ENCODE measurements around the gene COA1.
"Not testable (repeated sequence)": the region's sequence is repeated elsewhere in the genome, so short reads cannot be mapped to it uniquely, and the experiment has no call there.

Gene COA1

DNA sequence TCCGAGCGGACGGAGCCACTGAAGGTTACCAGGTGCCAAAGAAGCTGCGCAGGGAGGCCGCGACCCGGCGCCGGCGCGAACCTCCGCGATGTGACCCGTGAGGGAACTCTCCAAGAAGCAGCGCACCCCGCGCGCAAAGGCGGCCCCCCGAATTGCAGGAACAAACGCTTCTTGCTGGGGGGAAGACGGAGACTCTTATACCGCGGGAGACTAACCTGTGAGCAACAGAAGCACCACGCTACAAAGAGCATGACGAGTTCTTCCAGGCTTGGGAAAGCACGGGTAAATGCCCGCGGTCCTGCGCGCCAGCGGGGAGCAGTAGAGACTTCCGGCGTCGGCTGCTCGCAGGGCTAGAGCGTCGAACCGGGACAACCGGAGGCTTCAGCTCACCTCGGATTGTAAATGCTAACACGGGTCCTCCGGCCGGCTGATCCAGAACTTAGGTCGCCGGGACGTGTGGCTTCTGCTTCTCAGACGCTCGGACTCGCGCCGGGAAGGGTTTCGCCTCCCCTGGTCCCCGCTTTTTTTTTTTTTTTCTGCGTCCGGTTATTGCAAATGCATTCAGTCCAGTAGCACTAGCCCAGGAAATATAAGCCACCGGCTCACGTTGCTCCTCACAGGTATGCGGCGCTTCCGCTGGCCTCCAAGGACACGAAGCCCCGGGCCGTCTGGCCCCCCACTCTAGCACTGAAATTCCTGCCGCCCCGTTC is at the start of gene COA1:
Gene COA1, minus strand, starts transcription at position 310 of the 710 bp plus-strand sequence. CDS start 80,909 bp downstream, outside the sequence.
- peak; percentile 85 for DNase-seq

GRCh38 chr7:43778293-43779044 is 49.1 kb upstream of the COA1 start:
- peak; percentile 15 for DNase-seq

- DNase-seq = not testable (repeated sequence)
These were observed 45.9 kb upstream of the COA1 start for GRCh38 chr7:43775255-43775654.

DNA sequence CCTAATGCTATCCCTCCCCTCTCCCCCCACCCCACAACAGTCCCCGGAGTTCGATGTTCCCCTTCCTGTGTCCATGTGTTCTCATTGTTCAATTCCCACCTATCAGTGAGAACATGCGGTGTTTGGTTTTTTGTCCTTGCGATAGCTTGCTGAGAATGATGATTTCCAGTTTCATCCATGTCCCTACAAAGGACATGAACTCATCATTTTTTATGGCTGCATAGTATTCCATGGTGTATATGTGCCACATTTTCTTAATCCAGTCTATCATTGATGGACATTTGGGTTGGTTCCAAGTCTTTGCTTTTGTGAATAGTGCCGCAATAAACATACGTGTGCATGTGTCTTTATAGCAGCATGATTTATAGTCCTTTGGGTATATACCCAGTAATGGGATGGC is 43.9 kb upstream of the COA1 start:
- DNase-seq = not testable (repeated sequence)

DNA sequence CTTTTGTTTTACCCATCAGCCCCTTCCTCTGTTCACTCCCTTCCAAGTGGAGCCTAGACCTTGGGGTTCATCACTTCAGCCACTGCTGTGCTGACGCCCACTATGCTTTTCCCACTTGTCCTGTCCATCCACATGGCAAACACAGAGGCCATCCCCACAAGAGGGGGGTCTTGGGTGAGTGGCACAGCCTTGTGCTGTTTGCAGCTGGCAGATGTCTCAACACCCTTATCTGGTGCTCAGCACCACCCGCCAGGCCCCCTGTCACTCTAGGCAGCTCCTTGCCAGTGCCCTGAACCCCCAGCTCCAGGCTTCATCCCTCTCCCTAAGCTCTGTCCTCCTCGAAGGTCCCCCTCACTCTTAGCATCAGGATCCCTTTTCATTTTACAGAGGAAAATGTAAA is 42.2 kb upstream of the COA1 start:
- DNase-seq = no peak

DNA sequence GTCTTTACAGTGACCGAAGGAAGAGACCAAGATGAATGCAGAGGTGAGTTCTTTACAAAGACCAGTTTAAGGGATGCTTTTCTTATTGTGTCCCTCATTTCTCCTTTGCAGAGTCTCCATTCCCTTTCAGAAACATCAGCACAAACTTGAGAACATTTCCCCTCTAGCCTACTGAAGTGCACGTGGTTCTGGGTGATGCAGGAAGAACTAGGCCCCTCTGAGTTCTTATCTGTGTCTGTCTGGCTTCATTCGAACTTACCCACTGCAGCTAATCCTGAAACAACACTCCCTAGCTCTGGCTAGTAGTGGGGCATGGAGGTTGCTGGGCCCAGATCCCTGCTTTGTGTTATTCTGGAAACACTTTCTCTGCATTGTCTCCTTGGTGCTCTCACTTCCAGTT is 41.8 kb upstream of the COA1 start:
- DNase-seq = no peak

DNA sequence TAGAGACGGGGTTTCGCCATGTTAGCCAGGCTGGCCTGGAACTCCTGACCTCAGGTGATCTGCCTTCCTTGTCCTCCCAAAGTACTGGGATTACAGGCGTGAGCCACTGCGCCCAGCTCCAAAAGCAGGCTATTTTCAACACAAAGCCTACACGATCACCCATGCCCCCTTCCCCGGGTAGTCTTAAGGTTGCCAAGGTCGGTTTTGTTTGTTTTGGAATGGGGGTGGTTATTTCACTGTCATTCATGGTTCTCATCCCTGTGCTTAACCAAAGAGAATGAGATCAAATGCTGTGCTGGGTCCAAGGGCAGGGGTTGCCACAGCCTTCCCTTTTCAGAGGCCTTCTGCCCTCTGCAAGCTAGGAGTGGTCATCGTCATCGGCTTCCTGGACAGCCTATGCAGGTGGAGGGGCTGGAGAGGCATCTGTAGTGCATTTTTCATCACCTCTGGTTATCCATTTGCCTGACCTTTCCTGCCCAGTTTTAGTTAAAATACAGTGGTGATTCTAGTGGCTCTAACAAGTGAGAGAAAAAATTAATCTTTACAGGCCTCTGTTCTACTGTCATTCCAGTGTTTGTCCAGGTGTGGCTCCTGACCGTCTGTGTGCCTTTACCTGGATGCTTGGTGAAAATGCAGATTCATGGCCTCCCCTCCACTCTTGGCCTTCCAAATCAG is 40.6 kb upstream of the COA1 start:
- DNase-seq = no peak

DNA sequence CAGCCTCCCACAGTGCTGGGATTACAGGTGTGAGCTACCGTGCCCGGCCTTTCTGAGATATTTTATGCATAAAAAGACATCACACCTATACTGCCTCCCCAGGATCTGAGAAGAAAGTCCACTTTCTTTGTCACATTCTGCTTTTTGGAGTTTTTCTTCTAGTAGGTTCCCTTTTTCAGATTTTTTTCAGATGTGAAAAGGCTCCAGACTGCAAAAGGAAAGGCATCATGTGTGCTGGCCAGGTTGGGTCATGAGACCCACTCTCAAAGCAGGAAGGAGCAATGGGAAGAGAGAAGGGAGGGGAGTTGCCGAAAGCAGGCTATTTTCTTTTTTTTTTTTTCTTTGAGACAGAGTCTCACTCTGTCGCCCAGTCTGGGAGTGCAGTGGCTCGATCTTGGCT is 40.0 kb upstream of the COA1 start:
- no peak for DNase-seq

GRCh38 chr7:43768887-43769272 is 39.6 kb upstream of the COA1 start:
- no peak for DNase-seq

DNA sequence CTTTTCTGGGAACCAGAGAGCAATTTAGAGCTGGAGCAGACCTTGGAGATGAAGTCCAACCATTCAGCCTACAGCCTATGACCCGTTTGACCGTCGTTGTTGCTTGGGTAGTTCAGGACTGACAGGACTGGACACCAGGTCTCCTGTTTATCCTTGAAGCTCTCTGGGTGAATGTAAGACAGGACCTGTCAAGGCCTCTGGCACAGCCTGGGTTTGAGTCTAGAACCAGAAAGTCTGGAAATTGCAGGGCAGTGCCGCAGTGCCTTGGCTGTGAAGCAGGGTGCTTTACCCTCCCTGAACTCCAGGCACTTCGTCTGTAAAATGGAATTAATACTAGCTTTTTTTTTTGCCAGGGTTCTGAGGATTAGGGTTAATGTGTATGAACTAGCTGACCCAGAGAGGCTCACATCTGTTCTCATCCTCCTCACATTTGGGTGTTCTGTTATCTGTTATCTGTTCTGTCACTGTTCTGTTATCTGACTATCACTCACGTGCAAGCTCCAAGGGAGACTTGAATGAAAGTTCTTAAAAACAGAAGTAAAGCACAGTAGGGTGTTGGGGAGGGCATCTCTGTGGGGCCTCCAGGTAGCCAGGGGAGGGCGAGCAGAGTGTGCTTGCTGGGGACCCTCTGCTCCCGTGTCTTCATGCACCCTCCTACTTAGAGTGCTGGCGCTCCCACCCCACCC is 39.0 kb upstream of the COA1 start:
- DNase-seq = no peak

DNA sequence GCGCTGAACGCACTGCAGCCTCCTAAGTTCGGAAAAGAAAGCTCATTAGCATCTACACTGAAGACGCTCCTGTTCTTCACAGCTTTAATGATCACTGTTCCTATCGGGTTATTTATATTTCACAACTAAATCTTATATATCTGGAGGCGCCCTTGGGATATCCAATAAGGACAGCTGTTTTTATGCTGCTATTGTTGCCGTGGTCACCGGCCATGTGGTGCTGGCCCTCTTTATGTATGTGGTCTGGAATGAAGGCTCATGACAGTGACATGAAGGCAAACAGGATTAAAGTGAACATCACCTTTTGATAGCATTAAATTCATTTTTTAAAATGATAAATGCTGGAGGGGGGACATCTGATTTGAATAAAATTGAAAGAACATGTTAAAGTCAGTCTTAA is 38.0 kb upstream of the COA1 start:
- no peak for DNase-seq

GRCh38 chr7:43766564-43766963 is 37.2 kb upstream of the COA1 start:
- DNase-seq = no peak

DNA sequence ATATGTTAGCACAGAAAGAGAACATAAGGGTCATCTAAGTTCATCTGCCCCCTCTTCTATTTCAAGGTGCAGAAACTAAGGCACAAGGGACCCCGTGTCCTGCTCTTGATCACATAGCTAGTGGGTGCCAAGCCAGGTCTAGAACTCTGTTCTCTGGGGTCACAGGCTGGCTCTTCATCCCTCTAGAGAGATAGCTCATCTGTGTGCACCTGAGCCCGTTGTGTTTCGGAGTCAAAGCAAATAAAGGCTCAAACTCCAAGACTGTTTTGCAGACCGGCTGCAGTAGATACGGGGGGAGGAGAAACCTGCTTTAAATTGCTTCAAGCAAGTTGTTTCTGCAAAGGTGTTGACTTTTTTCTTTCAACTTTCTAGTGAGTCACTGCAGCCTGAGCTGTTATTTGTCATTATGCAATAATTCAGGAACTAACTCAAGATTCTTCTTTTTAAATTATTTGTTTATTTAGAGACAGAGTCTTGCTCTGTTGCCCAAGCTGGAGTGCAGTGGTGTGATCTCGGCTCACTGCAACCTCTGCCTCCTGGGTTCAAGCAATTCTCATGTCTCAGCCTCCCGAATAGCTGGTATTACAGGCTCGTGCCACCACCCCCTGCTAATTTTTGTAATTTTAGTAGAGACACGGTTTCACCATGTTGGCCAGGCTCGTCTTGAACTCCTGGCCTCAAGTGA is 35.6 kb upstream of the COA1 start:
- no peak for DNase-seq

GRCh38 chr7:43764039-43764761 is 34.9 kb upstream of the COA1 start:
- DNase-seq = peak; percentile 24

DNA sequence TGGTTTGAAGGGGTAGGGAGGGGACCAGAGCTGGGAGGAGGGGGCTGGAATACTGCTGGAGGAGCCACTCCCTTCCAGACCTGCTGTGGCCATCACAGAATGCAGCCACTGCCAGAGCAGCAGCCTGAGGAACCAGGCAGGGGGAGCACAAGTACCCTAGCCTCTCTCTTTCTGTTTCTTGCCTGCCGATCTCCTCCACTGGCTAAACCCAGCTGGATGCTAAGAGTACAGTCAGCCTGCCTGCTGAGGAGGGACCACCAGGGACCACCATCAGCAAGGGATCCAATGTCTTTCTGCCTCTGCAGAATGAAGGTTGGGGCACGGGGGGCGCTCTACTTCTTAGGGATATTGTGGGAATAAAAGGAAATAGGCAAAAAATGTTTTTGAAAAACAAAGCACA is 33.9 kb upstream of the COA1 start:
- no peak for DNase-seq

- DNase-seq = no peak
These were observed 32.8 kb upstream of the COA1 start for GRCh38 chr7:43761938-43762692.

DNA sequence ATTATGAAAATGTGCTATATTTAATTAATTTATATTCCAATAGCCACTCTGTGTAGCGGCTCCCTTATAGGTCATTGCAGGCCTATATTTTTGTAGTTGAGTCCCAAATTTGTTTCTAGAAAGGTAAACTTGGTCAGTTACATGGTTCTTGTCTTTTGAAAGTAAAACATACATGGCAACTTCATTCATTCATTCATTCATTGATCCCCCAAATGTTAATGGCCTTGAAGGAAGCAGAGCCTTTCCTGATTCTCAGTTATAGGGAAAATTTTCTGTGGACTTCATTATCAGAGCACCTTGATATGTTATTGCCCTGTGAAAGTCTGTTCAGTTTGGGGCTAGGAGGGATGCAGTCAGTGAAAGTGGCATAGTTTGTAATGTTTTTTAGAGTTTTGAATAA is 32.1 kb upstream of the COA1 start:
- no peak for DNase-seq

DNA sequence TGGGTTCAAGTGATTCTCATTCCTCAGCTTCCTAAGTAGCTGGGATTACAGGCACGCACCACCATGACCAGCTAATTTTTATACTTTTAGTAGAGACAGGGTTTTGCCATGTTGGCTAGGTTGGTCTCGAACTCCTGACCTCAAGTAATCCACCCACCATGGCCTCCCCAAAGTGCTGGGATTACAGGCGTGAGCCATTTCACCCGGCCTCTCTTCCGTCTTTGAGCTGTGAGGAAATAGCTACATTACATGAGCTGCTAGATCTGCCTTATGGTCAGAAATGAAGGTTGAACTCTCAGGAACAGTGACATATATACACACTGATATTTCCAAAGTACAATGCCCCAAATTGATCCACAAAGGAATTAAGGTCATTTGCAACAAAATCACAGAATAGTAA is 31.5 kb upstream of the COA1 start:
- no peak for DNase-seq

DNA sequence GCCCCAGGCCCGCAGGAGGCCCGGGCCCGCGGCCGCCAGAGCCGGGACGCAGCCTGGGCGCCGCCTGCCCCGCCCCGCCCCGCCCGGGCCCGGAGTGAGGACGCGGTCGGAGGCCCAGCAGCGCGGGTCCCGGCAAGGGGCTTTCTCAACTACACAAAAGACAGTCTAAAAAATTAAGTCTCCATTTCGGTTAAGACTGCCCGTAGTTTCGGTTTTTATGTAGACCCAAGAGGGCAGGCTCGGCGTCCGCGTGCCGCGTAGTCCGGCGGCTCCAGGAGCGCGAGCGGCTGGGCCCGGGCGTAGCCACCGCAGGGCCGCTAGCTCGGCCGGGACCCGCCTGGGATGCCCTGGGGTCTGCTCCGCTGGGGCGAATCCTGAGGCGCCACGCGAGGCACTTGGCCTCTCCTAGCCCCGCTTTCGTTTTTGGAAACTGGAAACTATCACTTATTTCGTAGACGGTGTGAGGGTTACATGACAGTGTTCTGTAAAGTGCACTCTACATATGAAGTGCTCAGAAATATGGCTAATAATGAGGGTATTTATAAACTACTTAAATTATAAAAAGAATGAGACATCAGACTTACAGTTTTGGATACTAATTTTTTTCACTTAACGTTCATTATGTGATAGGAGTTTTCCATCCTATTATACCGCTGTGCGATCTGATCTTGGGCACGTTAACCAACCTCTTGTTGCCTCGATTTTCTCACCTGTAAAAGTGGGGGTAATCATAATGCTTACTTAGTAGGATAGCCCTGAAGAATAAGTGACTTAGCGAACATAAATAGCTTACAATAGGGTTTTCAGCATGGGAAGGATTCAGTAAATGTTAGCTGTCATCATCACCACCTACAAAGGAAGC is 29.7 kb upstream of the COA1 start:
- DNase-seq = peak; percentile 59

Data from CD4-positive, alpha-beta T cell treated with Interleukin-21 for 1 hour (primary cell).